HG03571 (cell line): ENCODE measurements around the gene HDAC8.
"Not testable (repeated sequence)": the region's sequence is repeated elsewhere in the genome, so short reads cannot be mapped to it uniquely, and the experiment has no call there.

Source experiments
- ATAC-seq: cut with Tn5 transposase; IDR thresholded peaks from one replicate; pipeline ENCODE4 v1.9.1; 2021; ENCODE audit not compliant: unreplicated experiment

The HDAC8 gene

GRCh38 chrX:72465889-72466288 lies 106.8 kb downstream of the HDAC8 start:
- ATAC-seq: no peak

GRCh38 chrX:72461766-72462165 lies 110.9 kb downstream of the HDAC8 start:
- ATAC-seq: no peak

GRCh38 chrX:72461288-72461687 lies 111.4 kb downstream of the HDAC8 start:
- ATAC-seq: no peak

- ATAC-seq: no peak
Observed at GRCh38 chrX:72460715-72461114, 111.9 kb downstream of the HDAC8 start.

GRCh38 chrX:72449034-72449433 lies 123.6 kb downstream of the HDAC8 start:
- ATAC-seq: not testable (repeated sequence)

GRCh38 chrX:72440764-72441163 lies 131.9 kb downstream of the HDAC8 start:
- not testable (repeated sequence) for ATAC-seq

GRCh38 chrX:72436010-72436409 lies 136.6 kb downstream of the HDAC8 start:
- ATAC-seq: no peak

GRCh38 chrX:72430405-72430968 lies 142.2 kb downstream of the HDAC8 start:
- ATAC-seq: no peak

GRCh38 chrX:72421797-72422196 lies 150.8 kb downstream of the HDAC8 start:
- ATAC-seq: no peak

GRCh38 chrX:72409993-72410392 lies 162.7 kb downstream of the HDAC8 start:
- no peak for ATAC-seq

- no peak for ATAC-seq
Observed at GRCh38 chrX:72408885-72409284, 163.8 kb downstream of the HDAC8 start.

GRCh38 chrX:72405136-72405535 lies 167.5 kb downstream of the HDAC8 start:
- not testable (repeated sequence) for ATAC-seq

- ATAC-seq: no peak
Observed at GRCh38 chrX:72402614-72403013, 170.0 kb downstream of the HDAC8 start.

- no peak for ATAC-seq
Observed at GRCh38 chrX:72399816-72400215, 172.8 kb downstream of the HDAC8 start.

GRCh38 chrX:72396117-72396516 lies 176.5 kb downstream of the HDAC8 start:
- ATAC-seq: no peak

- no peak for ATAC-seq
Observed at GRCh38 chrX:72395237-72395636, 177.4 kb downstream of the HDAC8 start.

GRCh38 chrX:72394518-72395170 lies 178.0 kb downstream of the HDAC8 start:
- no peak for ATAC-seq

- ATAC-seq: no peak
Observed at GRCh38 chrX:72393836-72394517, 178.7 kb downstream of the HDAC8 start.

- no peak for ATAC-seq
Observed at GRCh38 chrX:72392816-72393800, 179.5 kb downstream of the HDAC8 start.

GRCh38 chrX:72392042-72392441 lies 180.6 kb downstream of the HDAC8 start:
- ATAC-seq: no peak

GRCh38 chrX:72387247-72387646 lies 185.4 kb downstream of the HDAC8 start:
- ATAC-seq: no peak
